Ovary (tissue), 3 donors: ENCODE measurements around the gene SLC38A10.

ENCODE experiments used
- CTCF ChIP-seq, 3 donors: fragments of 450-650 bp in 2 of 3; fragments of 200-600 bp in 1 of 3; IDR thresholded peaks; one replicate each; pipeline versions ENCODE4 v1.5.1 to v1.8.0; 2016 to 2022; ENCODE audit warnings: antibody characterized with exemption in 3 of 3, mild to moderate bottlenecking in 1 of 3
- EP300 ChIP-seq: sonication (generic); formaldehyde crosslinking; IDR thresholded peaks from one replicate; pipeline ENCODE4 v1.6.1; 2017; ENCODE audit warnings: antibody characterized with exemption
- POLR2A ChIP-seq: fragments of 450-650 bp; IDR thresholded peaks from one replicate; pipeline ENCODE4 v1.6.1; 2017; ENCODE audit warnings: antibody characterized with exemption, mild to moderate bottlenecking, moderate library complexity
- donor health status: DM: no; HTN: no; CAD: no.

GRCh38 chr17:81252326-81252986 lies 42.7 kb downstream of the SLC38A10 start:
- no peak for TF ChIP-seq CTCF (IDR thresholded peaks at IDR 0.05)
- no peak for TF ChIP-seq POLR2A
- TF ChIP-seq EP300 = no peak
